Mammary epithelial cell (primary cell): ENCODE data around the gene TUNAR.

Experiments used
- CTCF ChIP-seq, 2 donors: IDR thresholded peaks in 1 of 2; conservative IDR thresholded peaks in 1 of 2; 2 replicates each; pipeline ENCODE4 v1.5.1; 2011 to 2012; ENCODE audit warnings: inconsistent platforms in 2 of 2, low read length in 2 of 2, mild to moderate bottlenecking in 2 of 2, control low read depth in 1 of 2, low read depth in 1 of 2; ENCODE audit not compliant: insufficient read depth in 1 of 2; ENCODE audit errors: extremely low read depth in 1 of 2
- EZH2 ChIP-seq: IDR thresholded peaks from 2 replicates; pipeline ENCODE4 v1.6.1; 2012; ENCODE audit warnings: low read length, inconsistent platforms, borderline replicate concordance

- no peak for TF ChIP-seq CTCF (conservative IDR thresholded peaks at IDR 0.05 in 1 of 2, IDR thresholded peaks at IDR 0.05 in 1 of 2; ENCODE audit: extremely low read depth in 1 of 2, insufficient read depth in 1 of 2, low read depth in 1 of 2, low read length in 2 of 2)
- TF ChIP-seq EZH2: no peak
Observed at GRCh38 chr14:95829321-95829720, 47.3 kb upstream of the TUNAR start.
